ENCODE data around the gene FCMR.

Gene FCMR

GRCh38 chr1:206899717-206900116 is 22.0 kb downstream of the FCMR start:
- DNase-seq: no peak

DNA sequence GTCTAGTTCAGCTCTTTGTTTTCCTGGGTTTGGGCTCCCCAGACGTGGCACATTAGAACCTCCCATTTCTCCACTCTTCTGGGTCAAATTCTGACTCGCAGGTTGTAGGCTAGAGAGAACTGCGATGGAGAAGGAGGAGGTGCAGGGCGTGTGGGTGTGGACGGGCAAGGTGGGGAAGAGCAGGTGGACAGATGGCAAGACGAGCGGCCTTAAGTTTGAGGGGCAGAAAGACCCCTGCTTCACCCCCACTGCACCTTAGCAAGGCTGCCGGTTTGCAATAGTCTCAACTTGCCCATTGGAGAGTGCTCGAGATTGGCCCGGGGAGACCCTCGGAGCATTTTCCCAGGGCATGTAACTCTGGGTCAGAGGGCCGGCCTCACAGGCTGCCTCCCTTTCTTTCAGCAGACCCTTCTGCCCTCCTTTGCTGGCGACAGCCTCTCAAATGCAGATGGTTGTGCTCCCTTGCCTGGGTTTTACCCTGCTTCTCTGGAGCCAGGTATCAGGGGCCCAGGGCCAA is 22.8 kb downstream of the FCMR start:
- DNase-seq: no peak

- DNase-seq: no peak
Observed at GRCh38 chr1:206898089-206898914, 23.4 kb downstream of the FCMR start.

DNA sequence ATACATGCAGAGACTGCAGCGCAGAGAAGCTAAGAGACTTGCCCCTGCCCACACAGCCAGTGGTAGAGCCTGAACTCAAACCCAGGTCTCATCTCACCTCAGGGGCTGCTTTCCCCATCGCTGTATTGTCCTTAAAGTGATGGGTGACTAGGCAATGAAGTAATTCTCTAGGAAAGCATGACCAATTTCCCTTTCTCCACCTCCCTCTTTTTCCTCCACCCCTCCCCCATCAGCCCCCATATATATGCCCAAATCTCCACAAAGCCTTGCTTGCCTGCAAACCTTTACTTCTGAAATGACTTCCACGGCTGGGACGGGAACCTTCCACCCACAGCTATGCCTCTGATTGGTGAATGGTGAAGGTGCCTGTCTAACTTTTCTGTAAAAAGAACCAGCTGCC is 24.6 kb downstream of the FCMR start, which contains the start of gene IL24:
TSS of gene IL24 (plus strand) at position 269 of the 400 bp plus-strand sequence. CDS start 390 bp downstream, outside the sequence.
- no peak for DNase-seq

GRCh38 chr1:206896261-206896660 is 25.5 kb downstream of the FCMR start:
- DNase-seq: no peak

DNA sequence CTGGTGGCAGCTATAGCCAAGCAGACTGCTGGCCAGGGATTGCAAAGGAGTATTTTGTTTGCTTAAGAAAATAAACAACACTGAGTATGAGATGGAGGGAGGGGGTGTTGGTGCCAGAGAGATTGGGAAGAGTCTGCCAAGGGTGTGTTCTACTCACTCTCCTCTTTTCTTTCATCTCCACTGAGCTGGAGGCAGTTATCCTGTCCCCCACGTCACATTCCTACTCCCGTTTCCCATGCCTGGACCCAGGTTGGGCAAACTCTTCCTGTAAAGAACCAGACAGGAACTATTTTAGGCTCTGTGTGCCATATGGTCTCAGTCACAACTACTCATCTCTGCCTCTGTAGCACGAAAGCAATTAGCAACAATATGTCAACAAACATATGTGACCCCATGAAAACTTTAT is 25.9 kb downstream of the FCMR start:
- DNase-seq: no peak

DNA sequence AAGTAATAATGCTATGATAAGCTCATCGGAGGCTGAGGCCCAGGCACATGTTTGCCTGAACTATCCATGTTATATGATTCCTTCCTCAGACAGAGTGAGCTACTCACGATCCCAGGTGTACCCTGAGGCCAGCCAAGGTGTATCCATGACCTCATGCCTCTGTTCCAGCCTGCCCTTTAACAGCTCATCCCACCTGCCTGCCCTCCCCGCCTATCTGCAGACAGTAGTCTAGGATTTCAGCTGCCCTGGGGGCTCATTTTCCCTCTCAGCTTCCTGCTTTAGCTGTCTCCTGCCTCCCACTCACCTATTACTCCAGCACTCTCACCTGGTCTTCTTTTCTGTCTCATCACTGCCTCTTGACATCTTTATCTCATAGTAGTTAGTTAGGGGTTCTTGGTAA is 26.4 kb downstream of the FCMR start:
- no peak for DNase-seq

DNA sequence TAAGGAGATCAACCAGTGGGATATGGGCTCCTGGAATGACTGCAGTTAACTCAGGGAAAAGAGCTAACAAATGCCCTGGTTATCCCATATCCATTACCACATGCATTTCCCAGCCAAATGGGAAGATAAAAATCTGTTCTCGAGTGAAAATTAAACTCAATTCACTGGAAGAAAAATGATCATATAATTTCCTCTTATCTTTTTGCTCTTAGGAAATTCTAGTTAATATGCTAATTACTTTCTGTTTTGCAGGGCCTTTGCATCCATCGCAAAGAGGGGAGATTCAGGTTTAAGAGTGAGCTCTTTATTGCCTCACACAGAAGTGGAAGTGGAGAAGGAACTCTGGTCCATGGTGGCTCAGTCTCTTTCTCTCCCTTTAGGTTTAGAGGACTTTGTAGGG is 28.4 kb downstream of the FCMR start:
- DNase-seq: no peak

DNA sequence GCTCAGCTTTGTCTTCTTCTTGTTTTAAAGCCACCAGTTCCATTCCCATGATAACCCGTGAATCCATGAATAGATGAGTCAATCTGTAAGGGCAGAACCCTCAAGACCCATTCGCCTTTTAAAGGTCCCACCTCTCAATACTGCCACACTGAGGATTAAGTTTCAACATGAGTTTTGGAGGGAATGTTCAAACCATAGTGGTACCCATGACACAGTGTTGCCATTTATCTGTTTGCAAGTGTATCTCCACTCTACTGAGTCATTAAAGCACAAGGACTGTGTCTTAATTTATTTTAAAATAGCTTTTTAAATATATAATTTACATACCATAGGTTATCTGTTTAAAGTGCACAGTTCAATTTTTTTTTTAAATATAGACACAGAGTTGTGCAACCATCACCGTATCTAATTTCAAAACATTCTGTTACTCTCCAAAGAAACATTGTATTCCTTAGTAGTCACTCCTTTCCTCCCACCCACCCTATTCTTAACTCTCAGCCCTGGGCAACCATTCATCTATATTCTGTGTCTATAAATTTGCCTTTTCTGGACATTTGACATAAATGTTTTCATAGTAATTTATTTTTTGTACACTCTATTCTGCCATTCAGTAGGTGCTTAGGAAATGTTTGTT is 29.3 kb downstream of the FCMR start:
- DNase-seq: no peak

- DNase-seq: no peak
Observed at GRCh38 chr1:206891412-206891811, 30.3 kb downstream of the FCMR start.

DNA sequence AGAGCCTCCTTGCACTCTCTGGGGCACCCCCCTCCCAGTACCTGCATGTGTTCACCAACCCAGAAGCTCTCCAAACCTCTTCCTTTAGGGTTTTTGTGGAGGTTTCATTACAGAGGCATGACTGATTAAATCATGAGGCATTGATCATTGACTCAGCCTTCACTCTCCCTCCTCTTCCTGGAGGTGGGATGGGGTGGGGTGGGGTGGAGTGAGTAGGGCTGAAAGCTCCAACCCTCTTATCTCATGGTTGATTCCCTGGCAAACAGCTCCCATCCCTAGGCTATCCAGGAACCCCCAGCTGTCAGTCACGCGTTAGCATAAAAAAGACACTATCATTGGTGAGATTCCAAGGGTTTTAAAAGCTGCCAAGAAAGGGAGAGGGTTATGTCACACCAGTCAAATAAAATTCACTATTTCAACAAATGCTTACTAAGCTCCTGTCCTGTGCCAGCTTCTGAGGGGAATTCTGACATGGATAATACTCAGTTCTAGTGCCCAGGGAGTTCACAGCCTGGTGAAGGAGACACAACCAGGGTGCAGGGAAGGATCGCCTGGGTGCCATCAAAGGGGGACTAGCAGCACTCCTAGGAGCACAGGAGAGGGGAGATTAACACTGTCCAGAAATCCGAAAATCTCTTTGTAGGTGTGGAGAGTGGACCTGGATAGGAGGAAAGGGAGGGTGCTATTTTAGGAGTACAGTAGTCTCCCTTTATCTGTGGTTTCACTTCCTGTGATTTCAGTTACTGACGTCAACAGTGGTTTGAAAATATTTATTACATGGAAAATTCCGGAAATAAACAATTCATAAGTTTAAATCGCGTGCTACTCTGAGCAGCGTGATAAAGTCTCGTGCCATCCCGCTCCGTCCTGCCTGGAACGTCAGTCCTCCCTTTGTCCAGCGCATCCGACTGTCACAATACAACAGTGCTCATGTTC is 31.3 kb downstream of the FCMR start:
- DNase-seq: peak; percentile 42

- no peak for DNase-seq
Observed at GRCh38 chr1:206887701-206888100, 34.0 kb downstream of the FCMR start.

DNA sequence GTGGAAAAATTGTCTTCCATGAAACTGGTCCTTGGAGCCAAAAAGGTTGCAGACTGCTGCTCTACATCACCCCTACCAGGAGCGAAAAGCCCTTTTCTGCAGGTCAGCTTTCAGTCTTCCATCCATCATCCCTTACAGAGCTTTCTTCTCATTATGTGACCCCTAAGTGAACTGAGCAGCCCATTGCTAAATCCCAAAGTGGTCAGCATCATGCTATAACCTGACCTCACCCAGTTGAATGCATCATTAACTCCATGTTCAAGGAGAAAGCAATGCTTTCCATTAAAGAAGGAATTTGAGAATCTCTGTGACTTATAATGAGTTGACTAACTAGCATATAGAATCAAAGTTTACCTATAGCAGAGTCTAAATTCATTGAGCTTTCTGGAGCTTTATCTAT is 34.9 kb downstream of the FCMR start:
- DNase-seq: no peak

DNA sequence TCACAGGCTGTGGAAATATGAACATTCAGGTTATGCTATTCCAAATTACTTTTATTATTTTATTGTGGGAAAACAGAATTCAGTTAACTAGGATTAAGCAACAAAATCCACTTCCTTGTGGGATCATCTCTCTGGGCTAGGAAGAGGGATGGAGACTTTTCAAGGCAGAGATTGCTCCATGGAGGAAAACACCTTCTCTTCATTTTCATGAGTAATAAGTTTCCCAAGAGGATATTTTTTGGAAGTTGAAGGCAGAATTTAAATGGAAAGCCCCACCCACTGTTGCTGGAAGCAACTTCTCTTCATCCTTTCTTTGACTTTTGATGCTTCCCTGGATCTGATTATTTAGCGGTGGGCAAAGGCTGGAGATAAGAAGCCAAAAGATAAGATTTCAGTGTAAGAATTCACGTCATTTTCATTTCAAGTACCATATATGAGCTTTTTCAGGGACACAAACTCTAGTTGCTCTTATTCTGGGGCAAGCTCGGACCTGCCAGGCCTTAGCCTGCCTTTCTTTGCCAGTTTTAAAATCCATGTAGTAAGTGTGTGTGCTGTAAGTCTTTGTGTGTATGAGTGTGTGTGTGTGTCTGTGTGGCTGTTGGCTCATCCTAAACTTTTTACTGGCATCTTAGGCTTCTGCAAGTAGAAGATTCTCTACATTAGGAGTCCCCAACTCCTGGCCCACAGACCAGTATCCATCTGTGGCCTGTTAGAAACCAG is 36.2 kb downstream of the FCMR start:
- no peak for DNase-seq

GRCh38 chr1:206883876-206884275 is 37.9 kb downstream of the FCMR start:
- no peak for DNase-seq

DNA sequence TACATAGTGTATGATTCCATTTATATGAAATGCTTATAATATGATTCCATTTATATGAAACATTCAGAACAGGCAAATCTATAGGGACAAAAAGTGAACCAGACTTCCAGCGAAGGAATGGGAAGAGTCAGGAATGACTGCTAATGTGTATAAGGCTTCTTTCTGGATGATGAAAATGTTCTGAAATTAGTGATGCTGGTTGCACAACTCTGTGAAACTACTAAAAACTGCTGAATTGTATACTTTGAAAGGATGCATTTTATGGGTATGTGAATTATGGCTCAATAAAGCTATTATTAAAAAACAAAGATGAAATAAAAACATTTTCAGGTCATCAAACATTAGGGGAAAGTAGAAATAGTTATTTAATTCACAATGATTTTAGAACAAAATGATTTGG is 38.6 kb downstream of the FCMR start:
- DNase-seq: no peak

- no peak for DNase-seq
Observed at GRCh38 chr1:206882555-206882954, 39.2 kb downstream of the FCMR start.

DNA sequence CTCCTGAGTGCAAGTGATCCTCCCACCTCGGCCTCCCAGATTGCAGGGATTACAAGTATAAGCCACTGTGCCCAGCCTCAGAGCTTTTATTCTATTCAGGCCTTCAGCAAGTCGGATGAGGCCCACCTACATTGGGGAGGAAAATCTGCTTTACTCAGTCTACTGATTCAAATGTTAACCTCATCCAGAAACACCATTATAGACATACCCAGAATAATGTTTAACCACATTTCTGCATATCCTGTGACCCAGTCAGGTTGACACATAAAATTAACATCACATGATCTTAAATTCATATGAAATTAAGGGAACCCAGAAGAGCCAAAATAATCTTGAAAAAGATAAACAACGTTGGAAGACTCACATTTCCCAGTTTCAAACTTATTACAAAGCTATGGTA is 41.4 kb downstream of the FCMR start:
- no peak for DNase-seq

GRCh38 chr1:206878456-206878855 is 43.3 kb downstream of the FCMR start:
- no peak for DNase-seq

- no peak for DNase-seq
Observed at GRCh38 chr1:206875752-206876377, 45.9 kb downstream of the FCMR start.

DNA sequence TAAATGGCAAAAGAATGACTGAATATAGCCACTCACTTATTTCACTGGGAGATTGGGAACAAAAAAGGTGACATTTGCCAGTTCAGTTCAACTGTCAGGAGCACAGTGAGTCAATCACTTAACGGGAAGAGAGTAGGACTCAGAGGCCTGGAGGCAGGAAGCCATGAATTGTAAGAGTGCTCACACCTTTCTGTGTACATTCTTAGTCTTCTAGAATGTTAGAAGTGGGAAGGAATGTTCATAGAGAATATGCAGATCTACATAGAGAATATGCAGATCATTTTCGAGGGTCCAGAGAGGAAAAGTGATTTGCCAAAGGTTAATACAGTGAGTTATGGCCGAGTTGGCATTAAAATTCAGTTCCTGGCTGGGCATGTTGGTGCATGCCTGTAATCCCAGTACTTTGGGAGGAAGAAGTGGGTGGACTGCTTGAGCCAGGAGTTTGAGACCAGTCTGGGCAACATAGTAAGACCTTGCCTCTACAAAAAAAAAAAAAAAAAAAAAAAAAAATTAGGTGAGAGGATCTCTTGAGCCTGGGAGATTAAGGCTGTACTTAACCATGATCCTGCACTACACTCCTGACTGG is 48.0 kb downstream of the FCMR start:
- DNase-seq: no peak
